ENCODE data around the gene SPRR2F.

DNA sequence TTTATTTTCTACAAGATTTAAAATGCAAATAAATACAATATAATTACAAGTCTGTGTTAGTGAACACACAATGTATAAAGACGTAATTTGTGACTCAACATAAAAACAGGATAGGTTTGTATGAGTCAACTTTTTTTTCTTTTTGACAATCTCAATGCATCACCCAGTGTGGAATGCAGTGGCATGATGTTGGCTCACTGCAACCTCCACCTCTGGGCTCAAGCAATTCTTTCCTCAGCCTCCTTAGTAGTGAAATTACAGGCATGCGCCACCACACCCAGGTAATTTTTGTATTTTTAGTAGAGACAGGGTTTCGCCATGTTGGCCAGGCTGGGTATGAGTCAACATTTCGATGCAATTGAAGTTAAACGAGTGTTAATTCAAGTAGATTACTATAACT is 13.1 kb downstream of the SPRR2F start:
- TF ChIP-seq, protein P1, sequence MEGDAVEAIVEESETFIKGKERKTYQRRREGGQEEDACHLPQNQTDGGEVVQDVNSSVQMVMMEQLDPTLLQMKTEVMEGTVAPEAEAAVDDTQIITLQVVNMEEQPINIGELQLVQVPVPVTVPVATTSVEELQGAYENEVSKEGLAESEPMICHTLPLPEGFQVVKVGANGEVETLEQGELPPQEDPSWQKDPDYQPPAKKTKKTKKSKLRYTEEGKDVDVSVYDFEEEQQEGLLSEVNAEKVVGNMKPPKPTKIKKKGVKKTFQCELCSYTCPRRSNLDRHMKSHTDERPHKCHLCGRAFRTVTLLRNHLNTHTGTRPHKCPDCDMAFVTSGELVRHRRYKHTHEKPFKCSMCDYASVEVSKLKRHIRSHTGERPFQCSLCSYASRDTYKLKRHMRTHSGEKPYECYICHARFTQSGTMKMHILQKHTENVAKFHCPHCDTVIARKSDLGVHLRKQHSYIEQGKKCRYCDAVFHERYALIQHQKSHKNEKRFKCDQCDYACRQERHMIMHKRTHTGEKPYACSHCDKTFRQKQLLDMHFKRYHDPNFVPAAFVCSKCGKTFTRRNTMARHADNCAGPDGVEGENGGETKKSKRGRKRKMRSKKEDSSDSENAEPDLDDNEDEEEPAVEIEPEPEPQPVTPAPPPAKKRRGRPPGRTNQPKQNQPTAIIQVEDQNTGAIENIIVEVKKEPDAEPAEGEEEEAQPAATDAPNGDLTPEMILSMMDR (conservative IDR thresholded peaks at IDR 0.05; ENCODE audit: low read depth, low read length), result no peak
- no peak for TF ChIP-seq EZH2 (IDR thresholded peaks at IDR 0.05; ENCODE audit: borderline replicate concordance, low read depth, low read length, poor library complexity, severe bottlenecking)
